GM12892 (cell line): ENCODE data around the gene KAZN.

ENCODE experiments used
- POLR2AphosphoS5 ChIP-seq: IDR thresholded peaks from 2 replicates; pipeline ENCODE4 v1.6.1; 2011; ENCODE audit warnings: low read depth, low read length, control low read depth
- TAF1 ChIP-seq: IDR thresholded peaks from 2 replicates; pipeline ENCODE4 v1.6.1; 2011; ENCODE audit warnings: low read depth, mild to moderate bottlenecking, control low read depth, low read length, borderline replicate concordance

- TF ChIP-seq POLR2AphosphoS5 (no peak), TAF1 (no peak)
Measured at GRCh38 chr1:14994841-14995437, 396.5 kb downstream of the KAZN start.
